Gastroesophageal sphincter (tissue), 3 donors: ENCODE data around the gene COL4A5.

Source experiments
- EP300 ChIP-seq: sonication (generic); formaldehyde crosslinking; IDR thresholded peaks from one replicate; pipeline ENCODE4 v1.6.1; 2017; ENCODE audit warnings: antibody characterized with exemption, mild to moderate bottlenecking
- POLR2AphosphoS5 ChIP-seq: sonication (generic); formaldehyde crosslinking; IDR thresholded peaks from one replicate; pipeline ENCODE4 v1.6.1; 2017; ENCODE audit warnings: antibody characterized with exemption
- TF ChIP-seq, protein P1 (sequence below), 4 experiments: fragments of 200-600 bp in 2 of 4; fragments of 450-650 bp in 2 of 4; sonication (generic) in 1 of 4; IDR thresholded peaks; one replicate each; pipeline ENCODE4 v1.5.1; 2017 to 2019; ENCODE audit warnings: antibody characterized with exemption in 4 of 4, mild to moderate bottlenecking in 2 of 4, moderate library complexity in 2 of 4

DNA sequence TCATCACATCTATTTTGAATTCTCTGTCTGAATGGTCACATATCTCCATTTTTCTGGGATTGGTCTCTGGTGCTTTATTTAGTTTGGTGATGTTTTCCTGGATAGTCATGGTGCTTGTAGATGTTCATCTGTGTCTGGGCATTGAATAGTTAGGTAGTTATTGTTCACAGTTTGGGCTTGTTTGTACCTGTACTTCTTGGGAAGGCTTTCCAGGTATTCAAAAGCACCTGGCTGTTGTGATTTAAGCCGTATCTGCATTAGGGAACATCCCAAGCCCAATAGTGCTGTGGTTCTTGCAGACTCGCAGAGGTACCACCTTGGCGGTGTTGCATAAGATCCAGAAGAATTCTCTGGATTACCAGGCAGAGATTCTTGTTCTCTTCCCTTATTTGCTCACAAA lies 44.6 kb downstream of the COL4A5 start:
- TF ChIP-seq, protein P1, sequence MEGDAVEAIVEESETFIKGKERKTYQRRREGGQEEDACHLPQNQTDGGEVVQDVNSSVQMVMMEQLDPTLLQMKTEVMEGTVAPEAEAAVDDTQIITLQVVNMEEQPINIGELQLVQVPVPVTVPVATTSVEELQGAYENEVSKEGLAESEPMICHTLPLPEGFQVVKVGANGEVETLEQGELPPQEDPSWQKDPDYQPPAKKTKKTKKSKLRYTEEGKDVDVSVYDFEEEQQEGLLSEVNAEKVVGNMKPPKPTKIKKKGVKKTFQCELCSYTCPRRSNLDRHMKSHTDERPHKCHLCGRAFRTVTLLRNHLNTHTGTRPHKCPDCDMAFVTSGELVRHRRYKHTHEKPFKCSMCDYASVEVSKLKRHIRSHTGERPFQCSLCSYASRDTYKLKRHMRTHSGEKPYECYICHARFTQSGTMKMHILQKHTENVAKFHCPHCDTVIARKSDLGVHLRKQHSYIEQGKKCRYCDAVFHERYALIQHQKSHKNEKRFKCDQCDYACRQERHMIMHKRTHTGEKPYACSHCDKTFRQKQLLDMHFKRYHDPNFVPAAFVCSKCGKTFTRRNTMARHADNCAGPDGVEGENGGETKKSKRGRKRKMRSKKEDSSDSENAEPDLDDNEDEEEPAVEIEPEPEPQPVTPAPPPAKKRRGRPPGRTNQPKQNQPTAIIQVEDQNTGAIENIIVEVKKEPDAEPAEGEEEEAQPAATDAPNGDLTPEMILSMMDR (IDR thresholded peaks at IDR 0.05): no peak
- TF ChIP-seq EP300: no peak
- no peak for TF ChIP-seq POLR2AphosphoS5
